ENCODE data around the gene ZNHIT3.

ZNHIT3 gene

DNA sequence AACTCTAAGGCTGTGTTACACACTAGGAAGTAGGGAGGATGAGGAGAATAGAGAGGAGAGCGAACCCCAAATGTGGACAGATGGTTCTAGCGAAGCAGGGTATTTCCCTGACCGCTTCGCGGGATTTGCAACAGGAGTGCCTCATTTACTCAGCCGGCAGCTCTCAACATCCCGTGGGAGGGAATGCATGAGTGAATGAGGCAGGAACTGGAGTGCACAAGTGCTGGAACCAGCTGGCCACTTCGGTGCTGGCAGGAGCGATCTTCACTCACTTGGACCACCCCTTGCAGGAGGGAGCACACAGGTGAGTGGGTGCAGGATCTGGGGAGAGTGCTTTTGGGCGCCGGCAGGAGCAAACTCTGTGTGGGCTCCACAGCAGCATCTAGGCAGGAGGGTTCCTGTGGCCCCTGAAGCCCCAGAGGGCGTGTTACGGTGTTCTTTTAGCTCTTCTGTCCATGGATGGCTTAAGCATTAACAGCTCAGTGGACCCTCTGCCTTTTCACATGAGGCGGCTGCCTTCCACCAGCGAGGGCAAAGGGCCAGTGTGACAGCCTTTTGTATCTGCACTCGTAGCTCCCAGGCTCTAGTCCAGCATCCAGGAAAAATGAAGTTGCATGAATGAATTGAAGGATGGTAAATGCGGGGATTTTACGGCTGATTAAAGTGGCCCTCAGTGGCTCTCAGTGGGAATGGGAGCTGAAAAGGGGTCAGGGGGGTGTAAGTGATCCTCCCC lies 17.4 kb upstream of the ZNHIT3 start:
- H3K4me2 ChIP-seq (ENCODE audit: low read length), result no peak overlapping the region
- H3K9me3 ChIP-seq (ENCODE audit: low read length), result no peaks in the 10 kb centered on the region
- H2AFZ ChIP-seq (ENCODE audit: low read length), result no peak overlapping the region

DNA sequence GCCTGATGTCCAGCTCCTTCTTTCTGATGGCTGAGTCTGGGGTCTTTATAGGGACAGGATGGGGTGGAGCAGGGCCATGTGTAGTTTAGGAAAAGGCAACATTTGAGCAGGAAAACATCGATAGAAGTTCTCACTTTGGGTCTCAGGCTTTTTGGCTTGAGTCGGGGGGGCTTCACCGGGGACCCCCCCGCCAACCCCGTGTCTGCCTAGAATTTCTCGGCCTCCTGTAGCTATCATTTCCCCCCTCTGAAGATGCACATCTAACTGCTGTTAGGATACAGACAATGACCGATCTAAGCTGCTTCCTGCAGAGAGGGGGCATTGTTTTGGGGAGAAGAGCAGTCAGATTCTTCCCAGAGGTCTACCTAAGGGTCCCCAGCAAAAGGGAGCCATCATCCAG lies 16.7 kb upstream of the ZNHIT3 start:
- H3K9me3 ChIP-seq (ENCODE audit: low read length), result no peaks in the 10 kb centered on the region

More for the DNA sequence above, 17.4 kb upstream of the ZNHIT3 start:
- TF ChIP-seq, protein P1, sequence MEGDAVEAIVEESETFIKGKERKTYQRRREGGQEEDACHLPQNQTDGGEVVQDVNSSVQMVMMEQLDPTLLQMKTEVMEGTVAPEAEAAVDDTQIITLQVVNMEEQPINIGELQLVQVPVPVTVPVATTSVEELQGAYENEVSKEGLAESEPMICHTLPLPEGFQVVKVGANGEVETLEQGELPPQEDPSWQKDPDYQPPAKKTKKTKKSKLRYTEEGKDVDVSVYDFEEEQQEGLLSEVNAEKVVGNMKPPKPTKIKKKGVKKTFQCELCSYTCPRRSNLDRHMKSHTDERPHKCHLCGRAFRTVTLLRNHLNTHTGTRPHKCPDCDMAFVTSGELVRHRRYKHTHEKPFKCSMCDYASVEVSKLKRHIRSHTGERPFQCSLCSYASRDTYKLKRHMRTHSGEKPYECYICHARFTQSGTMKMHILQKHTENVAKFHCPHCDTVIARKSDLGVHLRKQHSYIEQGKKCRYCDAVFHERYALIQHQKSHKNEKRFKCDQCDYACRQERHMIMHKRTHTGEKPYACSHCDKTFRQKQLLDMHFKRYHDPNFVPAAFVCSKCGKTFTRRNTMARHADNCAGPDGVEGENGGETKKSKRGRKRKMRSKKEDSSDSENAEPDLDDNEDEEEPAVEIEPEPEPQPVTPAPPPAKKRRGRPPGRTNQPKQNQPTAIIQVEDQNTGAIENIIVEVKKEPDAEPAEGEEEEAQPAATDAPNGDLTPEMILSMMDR (IDR thresholded peaks at IDR 0.05; ENCODE audit: low read length), result no peak
- no peak for TF ChIP-seq EZH2 (IDR thresholded peaks at IDR 0.05; ENCODE audit: borderline replicate concordance, low read length)
- no peaks in the 10 kb centered on the region for H3F3A ChIP-seq (ENCODE audit: insufficient read depth, low read length)
- H3K9me2 ChIP-seq (ENCODE audit: low read depth, low read length), result no peaks in the 10 kb centered on the region
- H3K9ac ChIP-seq (ENCODE audit: low read length), result no peak overlapping the region
- H4K20me1 ChIP-seq (ENCODE audit: insufficient read depth, low read length), result no peaks in the 10 kb centered on the region
- H3K27me3 ChIP-seq (ENCODE audit: insufficient read depth, low read length), result 0 out of 2 replicates have a peak, but pooled peaks cover 4% of the 10 kb centered on the region
- no peaks in the 10 kb centered on the region for H3K36me3 ChIP-seq (ENCODE audit: insufficient read depth, low read length)
- H3K79me2 ChIP-seq (ENCODE audit: insufficient read depth, low read length), result no peaks in the 10 kb centered on the region
- no peak overlapping the region for H3K27ac ChIP-seq (ENCODE audit: low read depth, low read length, poor library complexity, severe bottlenecking)
- no peaks in the 10 kb centered on the region for H3K4me1 ChIP-seq (ENCODE audit: insufficient read depth, low read length, severe bottlenecking)
- no peak overlapping the region for H3K4me3 ChIP-seq (ENCODE audit: low read depth, low read length, poor library complexity, severe bottlenecking)

DNA sequence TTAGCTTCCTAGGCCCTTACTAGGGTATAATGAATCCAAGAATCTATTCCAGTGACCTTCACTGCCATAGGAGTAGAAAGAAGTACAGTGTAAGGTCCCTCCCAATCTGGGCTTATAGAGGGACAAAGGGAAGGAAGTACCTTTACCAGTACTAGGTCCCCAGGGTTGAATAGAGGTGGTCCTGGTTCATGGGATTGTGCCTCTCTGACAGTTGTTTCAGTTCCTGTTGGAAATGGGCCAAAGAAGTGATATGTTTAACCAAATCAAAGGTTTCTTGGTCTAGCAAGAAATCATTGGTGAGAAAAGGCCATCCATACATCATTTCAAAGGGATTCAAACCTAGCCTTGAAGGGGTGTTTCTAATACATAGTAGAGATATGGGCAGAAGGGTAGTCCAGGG lies 16.0 kb upstream of the ZNHIT3 start:
- Histone ChIP-seq H3K79me2 (ENCODE audit: insufficient read depth, low read length) (no peaks in the 10 kb centered on the region), H3F3A (ENCODE audit: insufficient read depth, low read length) (no peaks in the 10 kb centered on the region), H3K9ac (ENCODE audit: low read length) (no peak overlapping the region), H3K36me3 (ENCODE audit: insufficient read depth, low read length) (no peaks in the 10 kb centered on the region), H3K27me3 (ENCODE audit: insufficient read depth, low read length) (peaks cover 6% of the 10 kb centered on the region; the same call in 1 of the 2 replicates), H2AFZ (ENCODE audit: low read length) (no peak overlapping the region), H3K4me2 (ENCODE audit: low read length) (no peak overlapping the region), H3K9me3 (ENCODE audit: low read length) (no peaks in the 10 kb centered on the region), H3K9me2 (ENCODE audit: low read depth, low read length) (no peaks in the 10 kb centered on the region), H3K4me3 (ENCODE audit: low read depth, low read length, poor library complexity, severe bottlenecking) (no peak overlapping the region), H3K27ac (ENCODE audit: low read depth, low read length, poor library complexity, severe bottlenecking) (no peak overlapping the region), H3K4me1 (ENCODE audit: insufficient read depth, low read length, severe bottlenecking) (no peaks in the 10 kb centered on the region), H4K20me1 (ENCODE audit: insufficient read depth, low read length) (no peaks in the 10 kb centered on the region)
- TF ChIP-seq, protein P1 (IDR thresholded peaks at IDR 0.05; ENCODE audit: low read length), result no peak
- TF ChIP-seq EZH2 (IDR thresholded peaks at IDR 0.05; ENCODE audit: borderline replicate concordance, low read length), result no peak

More for the DNA sequence above, 16.7 kb upstream of the ZNHIT3 start:
- Histone ChIP-seq H3K9ac (ENCODE audit: low read length) (no peak overlapping the region), H2AFZ (ENCODE audit: low read length) (no peak overlapping the region), H3F3A (ENCODE audit: insufficient read depth, low read length) (no peaks in the 10 kb centered on the region), H4K20me1 (ENCODE audit: insufficient read depth, low read length) (no peaks in the 10 kb centered on the region), H3K4me1 (ENCODE audit: insufficient read depth, low read length, severe bottlenecking) (no peaks in the 10 kb centered on the region), H3K27me3 (ENCODE audit: insufficient read depth, low read length) (0 out of 2 replicates have a peak, but pooled peaks cover 4% of the 10 kb centered on the region), H3K4me2 (ENCODE audit: low read length) (no peak overlapping the region), H3K4me3 (ENCODE audit: low read depth, low read length, poor library complexity, severe bottlenecking) (no peak overlapping the region), H3K9me2 (ENCODE audit: low read depth, low read length) (no peaks in the 10 kb centered on the region), H3K27ac (ENCODE audit: low read depth, low read length, poor library complexity, severe bottlenecking) (no peak overlapping the region), H3K79me2 (ENCODE audit: insufficient read depth, low read length) (no peaks in the 10 kb centered on the region), H3K36me3 (ENCODE audit: insufficient read depth, low read length) (no peaks in the 10 kb centered on the region)
- TF ChIP-seq, protein P1 (IDR thresholded peaks at IDR 0.05; ENCODE audit: low read length), result no peak
- no peak for TF ChIP-seq EZH2 (IDR thresholded peaks at IDR 0.05; ENCODE audit: borderline replicate concordance, low read length)
